Fibroblast of the aortic adventitia (primary cell): Measurements from ENCODE around the gene MEA1. TPM values are rescaled to one million over a fixed set of nuclear protein-coding genes. Genes with fewer than 3 reads are reported as not detected.
A peak's percentile ranks its signal among the peaks of the same experiment; 100 is the strongest.

ENCODE experiments used
- DNase-seq: peaks from one replicate; pipeline ENCODE4 v3.0.0-alpha.2; 2010; ENCODE audit warnings: low read depth
- H3K4me3 ChIP-seq: 2 replicates; pipeline ENCODE4 v1.5.1; 2011; ENCODE audit warnings: low read depth, mild to moderate bottlenecking, control low read depth, low read length, moderate library complexity
- total RNA-seq: library from RNA; depleted of rRNA; stranded (reverse); fragments of >200 nt; gene quantifications from 2 replicates; pipeline ENCODE4 v1.2.3, GENCODE V29; 2012; ENCODE audit warnings: low replicate concordance
- TF ChIP-seq, protein P1 (sequence below): IDR thresholded peaks from 2 replicates; pipeline ENCODE4 v1.5.1; 2011; ENCODE audit warnings: mild to moderate bottlenecking, low read length, control low read depth, inconsistent platforms; ENCODE audit not compliant: insufficient read depth

The MEA1 gene
- total RNA-seq, 1 donor: 71.8 TPM

DNA sequence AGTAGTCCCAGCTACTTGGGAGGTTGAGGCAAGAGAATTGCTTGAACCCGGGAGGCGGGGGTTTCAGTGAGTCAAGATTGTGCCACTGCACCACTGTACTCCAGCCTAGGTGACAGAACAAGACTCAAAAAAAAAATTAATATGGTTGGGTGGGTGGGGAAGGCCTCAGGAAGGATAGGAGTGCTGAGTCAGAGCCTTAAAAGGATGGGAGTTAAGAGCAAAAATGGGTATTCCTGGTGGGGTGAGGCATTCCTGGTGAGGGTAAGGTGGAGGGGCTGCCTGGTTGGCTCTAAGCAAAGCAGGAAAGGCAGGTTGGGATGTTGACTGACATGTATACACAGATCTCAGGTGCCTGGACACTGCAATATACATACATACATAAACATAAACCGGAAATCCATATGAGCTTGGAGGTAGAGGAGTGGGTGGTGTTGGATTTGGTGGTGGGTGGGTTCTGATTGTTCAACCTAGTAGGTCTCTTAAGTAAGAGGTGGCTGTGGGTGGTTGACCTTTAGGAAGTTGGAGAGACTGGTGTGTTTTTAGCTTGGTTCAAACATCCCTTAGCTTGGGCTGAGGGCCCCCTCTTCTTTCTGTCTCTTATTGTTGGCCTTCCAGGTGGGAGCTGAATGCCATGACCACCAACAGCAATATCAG is 6.4 kb upstream of the MEA1 start:
- TF ChIP-seq, protein P1, sequence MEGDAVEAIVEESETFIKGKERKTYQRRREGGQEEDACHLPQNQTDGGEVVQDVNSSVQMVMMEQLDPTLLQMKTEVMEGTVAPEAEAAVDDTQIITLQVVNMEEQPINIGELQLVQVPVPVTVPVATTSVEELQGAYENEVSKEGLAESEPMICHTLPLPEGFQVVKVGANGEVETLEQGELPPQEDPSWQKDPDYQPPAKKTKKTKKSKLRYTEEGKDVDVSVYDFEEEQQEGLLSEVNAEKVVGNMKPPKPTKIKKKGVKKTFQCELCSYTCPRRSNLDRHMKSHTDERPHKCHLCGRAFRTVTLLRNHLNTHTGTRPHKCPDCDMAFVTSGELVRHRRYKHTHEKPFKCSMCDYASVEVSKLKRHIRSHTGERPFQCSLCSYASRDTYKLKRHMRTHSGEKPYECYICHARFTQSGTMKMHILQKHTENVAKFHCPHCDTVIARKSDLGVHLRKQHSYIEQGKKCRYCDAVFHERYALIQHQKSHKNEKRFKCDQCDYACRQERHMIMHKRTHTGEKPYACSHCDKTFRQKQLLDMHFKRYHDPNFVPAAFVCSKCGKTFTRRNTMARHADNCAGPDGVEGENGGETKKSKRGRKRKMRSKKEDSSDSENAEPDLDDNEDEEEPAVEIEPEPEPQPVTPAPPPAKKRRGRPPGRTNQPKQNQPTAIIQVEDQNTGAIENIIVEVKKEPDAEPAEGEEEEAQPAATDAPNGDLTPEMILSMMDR: no peak
- no peak for DNase-seq
- no peak overlapping the region for H3K4me3 ChIP-seq

DNA sequence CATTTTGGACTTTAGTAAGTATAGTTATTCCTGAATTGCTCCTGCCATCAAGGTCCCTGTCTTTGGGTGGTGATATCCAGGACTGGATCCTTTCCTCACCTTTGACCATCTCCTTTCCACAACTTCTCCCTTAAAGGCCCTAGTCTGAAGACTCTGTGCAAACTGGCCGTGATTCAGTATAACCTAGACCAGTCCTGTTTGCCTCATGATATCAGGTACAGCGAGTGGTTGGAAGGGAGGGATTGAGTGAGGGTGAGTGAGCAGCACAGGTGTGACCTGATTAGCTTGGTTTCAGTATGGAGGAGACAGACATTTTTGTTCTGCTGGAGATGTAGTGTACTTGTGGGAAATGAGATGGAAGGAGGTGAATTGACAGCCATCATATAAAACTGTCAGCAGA is 5.4 kb upstream of the MEA1 start:
- TF ChIP-seq, protein P1: no peak

DNA sequence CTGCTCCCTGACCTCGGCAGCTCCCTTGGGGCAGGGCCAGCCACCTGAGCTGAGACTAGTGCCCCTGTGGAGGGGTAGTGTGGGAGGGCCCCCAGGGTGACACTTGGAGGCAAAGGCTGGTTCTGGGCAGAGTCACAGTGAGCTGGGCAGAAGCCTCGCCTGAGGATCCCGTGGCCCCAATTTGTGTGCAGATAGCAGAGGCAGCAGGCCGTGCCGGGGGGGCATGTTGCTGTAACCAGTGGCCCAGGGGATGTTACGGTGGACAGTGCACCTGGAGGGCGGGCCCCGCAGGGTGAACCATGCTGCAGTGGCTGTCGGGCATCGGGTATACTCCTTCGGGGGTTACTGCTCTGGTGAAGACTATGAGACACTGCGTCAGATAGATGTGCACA is 3.2 kb upstream of the MEA1 start:
- H3K4me3 ChIP-seq: no peak overlapping the region
- no peak for DNase-seq
- TF ChIP-seq, protein P1: no peak

More for the DNA sequence above, 5.4 kb upstream of the MEA1 start:
- DNase-seq: no peak
- H3K4me3 ChIP-seq: no peak overlapping the region

DNA sequence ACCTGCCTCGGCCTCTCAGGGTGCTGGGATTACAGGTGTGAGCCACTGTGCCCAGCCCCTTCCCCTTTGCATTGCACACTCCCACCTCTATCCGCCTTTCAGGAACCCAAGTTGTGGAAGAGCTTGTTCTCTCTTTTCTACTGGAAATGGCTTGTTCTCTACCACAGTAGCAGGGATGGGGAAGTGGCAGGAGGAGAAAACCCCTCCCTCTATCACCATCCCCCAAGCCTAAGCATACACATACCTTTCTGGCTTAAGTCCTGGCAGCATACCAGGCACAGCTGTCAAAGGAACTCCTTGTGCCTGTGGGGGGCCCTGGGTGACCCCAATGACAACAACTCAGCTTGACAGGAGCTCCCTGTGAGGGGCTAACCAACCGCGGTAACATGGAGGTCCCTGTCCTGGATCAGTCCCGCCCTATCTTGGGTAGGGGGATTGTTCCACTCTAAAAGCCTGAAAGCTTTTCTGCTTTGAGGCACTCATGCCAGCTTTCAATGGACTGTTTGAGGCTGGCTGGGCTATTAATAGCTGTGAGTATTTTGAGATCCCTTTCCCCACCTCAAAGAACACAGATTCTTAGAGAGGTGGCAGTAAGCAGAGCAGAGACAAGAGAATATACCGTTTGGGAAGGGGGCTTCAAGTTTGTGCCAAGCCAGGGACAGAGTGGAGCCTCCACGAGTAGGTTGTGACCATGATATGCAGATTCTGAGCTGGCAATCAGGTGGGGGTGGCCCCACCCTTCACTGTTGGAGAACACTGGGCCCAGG is 2.6 kb upstream of the MEA1 start:
- H3K4me3 ChIP-seq: peak overlapping the region; percentile 13
- TF ChIP-seq, protein P1: no peak
- DNase-seq: no peak

DNA sequence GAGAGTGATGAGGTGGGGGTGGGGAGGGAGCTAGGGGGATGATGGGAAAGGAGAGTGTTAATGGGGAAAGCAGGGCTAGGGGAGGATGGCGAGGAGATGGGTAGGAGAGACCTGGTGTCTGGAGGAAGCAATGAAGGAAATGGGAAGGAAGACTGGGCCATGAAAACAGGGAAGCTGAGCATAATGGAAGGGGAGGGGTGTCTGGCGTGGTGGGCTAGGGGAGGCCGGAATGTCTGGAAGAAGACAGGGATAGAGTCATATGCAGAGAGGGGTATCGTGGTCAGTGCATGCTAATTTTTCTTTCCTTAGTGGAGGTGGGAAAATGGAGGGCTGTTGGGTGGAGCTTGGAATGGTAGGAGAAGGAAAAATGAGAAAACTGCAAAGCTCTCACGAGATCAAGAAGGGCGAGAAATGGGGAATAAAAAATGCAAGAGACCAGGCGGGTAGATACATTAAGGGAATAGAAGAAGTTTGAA is 726 bp upstream of the MEA1 start:
- TF ChIP-seq, protein P1: no peak
- peak; percentile 65 for DNase-seq
- peak overlapping the region; percentile 100 for H3K4me3 ChIP-seq

DNA sequence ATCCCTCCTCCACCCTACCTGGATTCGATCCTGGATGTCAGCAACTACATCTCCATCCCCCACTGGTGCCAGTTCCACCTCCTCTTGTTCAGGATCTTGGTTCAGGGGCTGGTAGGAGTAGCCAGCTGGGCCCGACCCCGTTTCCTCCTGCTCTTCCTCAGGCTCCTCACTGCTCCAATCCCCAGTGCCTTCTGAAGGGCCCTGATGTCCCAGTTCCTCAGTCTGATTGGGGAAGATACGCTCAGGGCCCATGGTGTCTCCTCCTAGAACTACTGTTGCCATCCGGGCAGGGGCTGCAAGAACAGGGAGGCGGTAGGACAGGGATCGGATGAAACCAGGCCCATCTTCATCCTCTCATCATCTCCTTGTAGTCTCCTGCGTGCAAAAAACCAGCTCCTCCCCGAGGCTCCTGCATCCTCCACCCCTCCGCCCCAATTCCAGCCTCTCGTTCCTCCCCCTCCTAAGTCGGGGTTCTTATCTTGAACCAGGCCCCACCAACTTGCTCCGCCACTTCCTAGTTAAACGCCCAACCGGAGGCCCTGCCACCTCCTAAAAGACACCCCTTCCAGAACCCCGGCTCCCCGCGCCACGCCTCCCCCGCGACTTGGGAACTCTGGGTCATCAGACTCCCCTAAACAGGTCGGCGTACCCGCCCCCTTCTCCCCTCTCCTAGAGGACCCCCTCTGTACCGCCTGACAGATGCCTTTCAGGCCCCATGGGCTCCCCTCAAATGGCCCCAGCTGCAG is 476 bp downstream of the MEA1 start:
- H3K4me3 ChIP-seq: peak overlapping the region; percentile 81
- TF ChIP-seq, protein P1: no peak
- peak; percentile 34 for DNase-seq
